Mucosa of descending colon (tissue), 3 donors: ENCODE results near the gene BTG3. TPM values are rescaled to one million over a fixed set of nuclear protein-coding genes. Genes with fewer than 3 reads are reported as not detected.

Source experiments
- ATAC-seq: fragments of 200-7000 bp; cut with Tn5 transposase; one replicate; pipeline ENCODE4 v1.9.1; 2020; ENCODE audit warnings: mild to moderate bottlenecking, moderate library complexity
- DNase-seq, 3 donors: peaks; one replicate each; pipeline ENCODE4 v3.0.0-alpha.2; 2020
- H3K36me3 ChIP-seq: fragments of 200-600 bp; one replicate; pipeline ENCODE4 v1.8.0; 2021; ENCODE audit warnings: low read depth, mild to moderate bottlenecking
- H3K4me1 ChIP-seq: fragments of 200-600 bp; one replicate; pipeline ENCODE4 v1.8.0; 2021; ENCODE audit warnings: low read depth, mild to moderate bottlenecking
- H3K4me3 ChIP-seq: fragments of 200-600 bp; one replicate; pipeline ENCODE4 v1.8.0; 2021; ENCODE audit warnings: mild to moderate bottlenecking
- H3K9me3 ChIP-seq: fragments of 200-600 bp; one replicate; pipeline ENCODE4 v1.8.0; 2021; ENCODE audit warnings: mild to moderate bottlenecking
- CTCF ChIP-seq: fragments of 200-600 bp; IDR thresholded peaks from one replicate; pipeline ENCODE4 v1.8.0; 2022; ENCODE audit warnings: antibody characterized with exemption, mild to moderate bottlenecking
- intact Hi-C, 2 donors: fragments of 100-400 bp; cut with DNase I in 1 of 2; cut with micrococcal nuclease in 1 of 2; formaldehyde crosslinking; loops; one replicate each; pipeline versions ENCODE4 v1.11.0 to v1.11.1; 2022; cut with DNase I, micrococcal nuclease
- total RNA-seq, 3 donors: library from RNA; stranded (reverse); fragmentation: NEBNext Ultra II Directional in 2 of 3; extraction: Animal tissue kit (Norgen Biotek cat#: 25700) in 2 of 3; gene quantifications; one replicate each; pipeline versions ENCODE4 v1.2.1 to v1.2.4, GENCODE V29; 2021 to 2023
- donor health status: DM: no; HTN: no; CAD: no; lungs with moderate emphysema.
- donor health status: DM: no; HTN: no; CAD: no.
- donor health status: DM: no; HTN: yes; CAD: no.

Gene BTG3
- total RNA-seq, 3 donors from 2014 or later = 17.5 to 29.6 (median 19.0) TPM

- Histone ChIP-seq H3K9me3 (no peaks in the 10 kb centered on the region), H3K4me1 (peaks cover 36% of the 10 kb centered on the region), H3K4me3 (no peak overlapping the region), H3K36me3 (no peaks in the 10 kb centered on the region)
- ATAC-seq = no peak
- intact Hi-C loops = no loop called here
- no peak for TF ChIP-seq CTCF
- peak in 2 of 3 donors; percentile 27 to 44 for DNase-seq
Measured at GRCh38 chr21:17610911-17611310, 1.8 kb downstream of the BTG3 start.

GRCh38 chr21:17609681-17610080, 3.0 kb downstream of the BTG3 start:
- no peak for TF ChIP-seq CTCF
- intact Hi-C loops = no loop called here
- no peaks in the 10 kb centered on the region for H3K9me3 ChIP-seq

GRCh38 chr21:17607684-17608083, 5.0 kb downstream of the BTG3 start:
- H3K36me3 ChIP-seq = peaks cover 4% of the 10 kb centered on the region
- no peaks in the 10 kb centered on the region for H3K9me3 ChIP-seq
- H3K4me3 ChIP-seq = no peak overlapping the region
- TF ChIP-seq CTCF = no peak
- DNase-seq (peak in 1 of 3 donors; percentile 27), ATAC-seq (peak; percentile 12)
- H3K4me1 ChIP-seq = peaks cover 36% of the 10 kb centered on the region
- intact Hi-C loops = no loop called here

More at GRCh38 chr21:17609681-17610080, 3.0 kb downstream of the BTG3 start:
- H3K4me3 ChIP-seq = no peak overlapping the region
- no peaks in the 10 kb centered on the region for H3K36me3 ChIP-seq
- DNase-seq (no peak), ATAC-seq (no peak)
- H3K4me1 ChIP-seq = peaks cover 36% of the 10 kb centered on the region

GRCh38 chr21:17602874-17603273, 9.8 kb downstream of the BTG3 start:
- peaks cover 4% of the 10 kb centered on the region for H3K36me3 ChIP-seq
- intact Hi-C loops = no loop called here
- no peak for DNase-seq
- no peak for ATAC-seq
- peaks cover 9% of the 10 kb centered on the region for H3K4me1 ChIP-seq
- no peaks in the 10 kb centered on the region for H3K9me3 ChIP-seq
- TF ChIP-seq CTCF = no peak
- no peak overlapping the region for H3K4me3 ChIP-seq

- H3K4me1 ChIP-seq = no peaks in the 10 kb centered on the region
- H3K4me3 ChIP-seq = no peak overlapping the region
- peaks cover 1% of the 10 kb centered on the region for H3K36me3 ChIP-seq
- DNase-seq = no peak
- no peak for ATAC-seq
- TF ChIP-seq CTCF = no peak
- H3K9me3 ChIP-seq = no peaks in the 10 kb centered on the region
- intact Hi-C loops = no loop called here
Measured at GRCh38 chr21:17598437-17598836, 14.3 kb downstream of the BTG3 start.

GRCh38 chr21:17597680-17598079, 15.0 kb downstream of the BTG3 start:
- no peak overlapping the region for H3K4me3 ChIP-seq
- intact Hi-C loops = no loop called here
- DNase-seq (no peak), ATAC-seq (no peak)
- no peak for TF ChIP-seq CTCF
- no peaks in the 10 kb centered on the region for H3K4me1 ChIP-seq
- no peaks in the 10 kb centered on the region for H3K36me3 ChIP-seq
- no peaks in the 10 kb centered on the region for H3K9me3 ChIP-seq
